Nucleus accumbens (tissue), 56 donors: ENCODE data around the gene CTDNEP1.
A peak's percentile ranks its signal among the peaks of the same experiment; 100 is the strongest.

Experiments used
- DNase-seq, 56 donors: peaks; one replicate each; lab custom pipeline; 2025; lab: John Stamatoyannopoulos, UW

The CTDNEP1 gene

DNA sequence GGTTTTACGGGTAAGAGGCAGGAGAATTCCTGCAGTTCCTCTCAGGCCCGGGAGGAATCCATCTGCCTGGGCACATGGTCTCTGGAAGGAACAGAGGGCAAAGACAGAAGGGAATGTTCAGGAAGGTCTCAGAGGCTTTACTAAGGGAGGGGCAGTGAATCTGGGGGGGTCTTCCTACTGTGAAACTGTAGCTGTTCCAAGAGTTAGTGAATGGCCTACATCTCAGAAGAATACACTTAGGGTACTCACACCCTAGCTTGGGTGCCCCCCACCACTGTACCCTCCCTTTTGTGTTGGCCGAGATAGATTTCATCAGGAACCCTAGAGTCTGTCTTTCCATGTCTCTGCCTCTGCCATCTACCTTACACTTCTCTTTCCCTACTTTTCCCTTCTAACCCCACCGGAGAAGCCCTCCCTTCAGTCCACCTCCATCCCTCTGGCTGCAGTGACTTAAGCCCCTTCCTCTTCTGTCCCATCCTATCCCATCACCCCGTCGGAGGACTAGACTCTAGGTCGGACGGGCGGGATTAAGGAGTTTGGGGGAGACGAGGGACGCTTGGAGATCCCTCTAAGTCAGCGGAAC, 32.2 kb downstream of the CTDNEP1 start:
- DNase-seq, result no peak

DNA sequence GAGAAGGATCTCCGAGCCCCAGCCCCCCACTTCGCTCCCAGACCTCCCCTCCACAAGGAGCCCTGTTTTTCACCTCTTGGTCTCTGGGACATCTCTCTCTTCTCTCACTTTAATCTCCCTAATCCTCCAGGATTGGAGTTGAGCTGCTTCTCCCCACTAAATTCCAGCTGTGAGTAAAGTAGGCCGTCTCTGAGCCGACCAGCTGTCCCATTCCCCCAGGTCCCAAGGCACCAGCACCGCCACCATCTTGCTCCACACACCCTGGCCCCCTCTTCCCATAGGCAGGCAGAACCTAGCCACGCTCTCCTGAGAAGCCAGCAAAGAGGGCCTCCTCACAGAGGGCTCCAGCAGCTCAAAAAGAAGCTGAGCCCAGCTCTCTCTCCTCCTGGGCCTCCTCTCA, 32.8 kb downstream of the CTDNEP1 start:
- DNase-seq, result no peak

DNA sequence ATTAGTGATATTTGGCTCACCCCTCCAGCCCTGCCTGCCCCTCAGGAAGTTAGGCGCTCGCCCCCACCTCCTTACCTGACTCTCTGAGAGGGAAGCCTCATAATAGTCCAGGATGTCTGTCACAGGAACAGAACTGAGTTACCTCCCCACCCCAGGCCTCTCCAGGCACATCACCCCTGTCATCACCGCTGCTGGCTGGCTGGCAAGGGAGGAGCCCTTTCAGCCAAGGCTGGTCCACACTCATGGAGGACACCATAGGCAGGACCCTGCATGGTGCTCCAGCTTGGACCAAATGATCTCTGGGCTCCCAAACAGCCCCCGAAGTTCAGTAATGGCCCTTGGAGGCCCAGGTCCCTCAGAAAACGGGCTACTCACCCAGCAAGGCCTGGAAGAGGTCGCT, 33.4 kb downstream of the CTDNEP1 start:
- no peak for DNase-seq

DNA sequence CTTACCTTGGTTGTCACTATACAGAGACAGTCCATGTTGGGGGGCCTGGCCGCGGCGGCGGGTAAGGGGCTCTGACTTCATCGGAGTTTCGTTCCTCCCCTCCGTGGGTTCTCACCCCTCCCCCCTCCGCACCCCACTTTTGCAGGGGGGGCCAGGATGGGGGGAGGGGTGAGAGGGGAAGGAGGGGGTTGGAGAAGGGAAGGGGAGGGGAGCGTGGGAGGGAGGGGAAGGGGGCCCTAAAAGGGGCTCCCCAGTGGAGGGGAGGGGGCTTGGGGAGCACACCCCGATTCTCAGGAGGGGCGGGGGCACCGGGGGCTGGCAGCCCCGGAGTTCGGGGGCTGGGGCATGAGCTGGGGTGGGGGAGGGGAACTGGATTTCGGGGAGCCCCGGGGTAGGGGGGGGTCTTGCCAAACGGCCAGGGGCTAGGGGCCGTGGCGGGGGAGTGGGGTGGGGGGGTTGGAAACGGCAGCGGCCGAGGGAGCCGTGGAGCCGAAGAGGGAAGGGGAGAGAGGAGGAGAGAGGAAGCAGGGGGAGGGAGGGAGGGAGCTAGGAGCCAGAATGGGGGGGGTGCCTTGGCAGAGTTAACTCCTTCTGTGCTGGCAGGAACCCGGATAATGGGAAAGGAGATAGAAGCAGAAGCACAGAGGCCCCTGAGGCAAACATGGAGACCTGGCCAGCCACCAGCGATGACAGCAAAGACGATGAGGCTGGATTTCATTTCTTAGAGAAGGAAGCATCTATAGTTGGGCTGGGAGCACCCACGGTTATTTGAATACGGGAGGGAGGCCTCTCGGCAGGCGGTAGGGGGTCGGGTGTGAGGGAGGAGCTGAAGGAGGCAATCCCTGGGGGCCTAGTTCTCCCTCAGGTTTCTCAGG, 34.2 kb downstream of the CTDNEP1 start:
- peak in 34 of 56 donors; percentile 20 to 78 (median 44) for DNase-seq

DNA sequence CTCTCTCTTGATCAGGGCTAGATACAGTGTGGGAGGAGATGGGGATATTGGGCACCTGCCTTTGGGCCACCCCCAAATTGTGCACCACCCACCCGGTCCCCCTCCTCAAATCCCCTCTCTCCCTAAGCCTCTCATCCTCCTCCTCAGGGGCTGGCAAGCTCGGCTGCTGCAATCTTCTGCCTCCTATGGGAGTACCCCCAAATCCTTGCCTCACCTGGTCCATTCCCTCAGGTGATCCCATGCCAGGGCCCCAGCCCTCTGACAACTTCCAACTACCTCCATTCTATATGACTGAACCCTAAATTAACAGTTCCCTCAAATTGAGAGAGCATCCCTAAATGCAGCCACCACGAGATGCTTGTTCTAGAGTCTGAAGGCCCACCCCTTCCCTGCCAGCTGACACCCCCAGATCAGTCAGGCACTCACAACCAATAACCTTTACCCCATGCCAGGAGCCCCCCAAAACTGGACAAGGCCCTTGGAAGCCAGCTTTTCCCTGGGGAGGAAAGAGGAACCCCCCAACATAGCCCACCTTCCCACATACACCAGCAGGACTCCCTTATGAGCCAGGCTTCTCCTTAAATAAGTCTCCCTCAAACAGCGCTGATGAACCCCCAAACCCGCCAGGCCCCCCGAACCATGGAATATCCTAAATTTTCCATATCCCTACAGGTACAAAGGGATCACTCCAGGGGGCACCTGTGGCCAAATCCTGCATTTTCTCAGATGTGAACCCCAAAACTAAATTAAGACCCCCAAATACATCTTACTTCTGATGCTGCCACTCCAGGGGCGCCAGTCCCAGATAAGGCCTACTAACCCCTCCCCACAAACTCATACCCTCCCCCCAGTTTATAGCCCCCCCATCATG, 35.1 kb downstream of the CTDNEP1 start:
- DNase-seq, result peak in 3 of 56 donors; percentile 14 to 38 (median 14)

DNA sequence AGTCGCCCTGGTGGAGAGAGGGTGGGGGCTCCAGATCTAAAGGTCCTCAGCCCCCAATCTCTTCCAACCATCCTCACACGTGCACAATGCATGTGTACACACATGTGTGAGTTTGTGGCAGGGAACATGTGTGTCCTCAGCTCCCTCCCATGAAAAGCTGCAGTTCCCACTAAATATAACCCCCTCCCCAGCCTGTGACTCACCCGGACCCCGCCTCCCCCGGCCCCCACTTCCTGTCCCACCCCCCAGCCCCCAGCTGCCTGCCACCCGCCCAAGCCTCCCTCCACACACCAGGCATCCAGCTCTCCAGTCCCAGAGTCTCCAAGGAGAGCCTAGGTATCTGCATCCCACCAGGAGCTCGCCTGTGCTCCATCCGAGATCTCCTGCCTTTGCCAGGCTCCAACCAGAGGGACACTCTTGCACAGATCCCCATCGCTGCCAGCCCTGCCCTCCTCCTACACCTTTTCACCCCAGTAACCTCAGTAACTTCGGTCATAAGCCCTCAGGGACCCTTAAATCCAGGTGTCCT, 35.8 kb downstream of the CTDNEP1 start:
- peak in 5 of 56 donors; percentile 14 to 43 (median 30) for DNase-seq

DNA sequence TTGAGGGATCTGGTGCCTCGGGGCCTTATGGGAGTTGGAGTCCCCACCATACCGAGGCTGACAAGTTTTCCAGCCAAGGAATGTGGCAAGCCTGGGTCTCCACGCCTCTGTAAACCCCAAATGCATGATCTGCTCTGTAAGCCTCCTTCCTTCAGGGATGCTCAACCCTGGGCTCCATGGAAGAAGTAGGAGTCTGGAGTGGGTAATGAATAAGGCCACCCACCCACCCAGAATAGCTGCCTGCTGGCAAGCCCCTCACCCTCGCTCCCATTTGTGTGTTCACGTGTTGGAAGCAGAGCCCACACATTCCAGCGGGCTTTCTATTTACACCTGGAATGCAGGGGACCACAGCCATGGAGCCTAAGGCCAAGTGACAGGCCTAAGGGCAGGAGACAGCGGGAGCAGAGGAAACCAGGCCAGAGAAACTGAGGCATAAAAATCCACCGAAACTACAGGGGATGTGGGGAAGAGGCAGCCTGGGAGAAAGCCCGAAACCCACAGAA, 36.3 kb downstream of the CTDNEP1 start:
- DNase-seq, result peak in 1 of 56 donors; percentile 54

DNA sequence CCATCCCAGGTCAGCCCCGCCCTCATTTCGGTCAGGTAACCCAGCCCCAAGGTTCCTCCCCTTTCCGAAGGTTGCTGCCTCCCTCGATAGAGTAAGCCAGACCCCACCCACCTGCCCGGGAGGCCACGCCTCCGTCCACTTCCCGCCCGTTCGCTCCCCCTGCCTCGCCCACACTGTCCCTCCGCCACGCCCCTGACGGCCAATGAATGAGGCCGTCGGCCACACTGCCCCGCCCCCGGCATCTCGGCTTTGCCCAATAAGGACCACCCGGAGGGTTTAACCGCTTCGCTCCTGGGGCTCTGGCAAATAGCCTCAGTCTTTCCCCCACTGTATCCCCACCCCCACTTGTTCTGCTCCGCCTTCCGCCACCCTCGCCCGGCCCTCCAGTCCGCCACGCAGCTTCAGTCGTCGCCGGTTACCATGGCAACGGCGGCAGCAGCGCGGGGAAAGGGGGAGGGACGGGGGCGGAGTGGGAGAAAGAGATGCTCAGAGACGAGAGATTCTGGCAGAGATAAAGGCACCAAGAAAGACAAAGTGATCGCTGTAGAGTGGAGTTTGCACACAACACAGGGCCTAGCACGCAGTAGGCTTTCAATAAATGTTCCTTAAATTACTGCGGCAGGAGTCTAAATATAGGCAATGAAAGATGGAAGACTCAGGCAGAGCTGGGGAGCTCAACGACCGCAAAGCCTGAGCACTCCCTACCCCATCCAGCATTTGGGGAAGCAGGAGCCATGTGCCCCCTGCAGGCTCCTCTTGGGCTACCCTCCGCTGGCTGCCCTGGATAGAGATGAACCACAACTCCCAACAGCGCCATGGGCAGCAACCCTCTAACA, 37.0 kb downstream of the CTDNEP1 start:
- DNase-seq, result peak; percentile 56 to 98 (median 93)

DNA sequence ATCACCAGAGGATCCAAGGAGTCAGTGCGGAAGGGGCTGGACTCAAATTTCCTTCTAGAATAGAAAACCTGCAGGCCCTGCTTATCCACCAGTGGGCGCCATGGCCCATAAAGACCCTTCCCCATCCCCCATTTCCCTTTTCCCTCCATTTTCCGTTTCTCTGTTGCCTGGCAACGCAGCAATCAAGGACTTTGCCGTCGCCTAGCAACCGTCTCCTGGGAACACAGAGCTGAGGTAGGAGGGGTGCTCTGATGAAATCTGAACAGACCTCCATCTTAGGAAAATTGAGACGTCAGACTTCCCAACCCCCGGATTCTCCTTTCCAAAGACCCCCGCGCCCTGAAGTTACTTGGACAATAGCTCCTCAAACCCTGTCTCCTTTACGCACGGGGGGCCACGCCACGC, 37.6 kb downstream of the CTDNEP1 start:
- peak in 45 of 56 donors; percentile 50 to 92 (median 80) for DNase-seq

DNA sequence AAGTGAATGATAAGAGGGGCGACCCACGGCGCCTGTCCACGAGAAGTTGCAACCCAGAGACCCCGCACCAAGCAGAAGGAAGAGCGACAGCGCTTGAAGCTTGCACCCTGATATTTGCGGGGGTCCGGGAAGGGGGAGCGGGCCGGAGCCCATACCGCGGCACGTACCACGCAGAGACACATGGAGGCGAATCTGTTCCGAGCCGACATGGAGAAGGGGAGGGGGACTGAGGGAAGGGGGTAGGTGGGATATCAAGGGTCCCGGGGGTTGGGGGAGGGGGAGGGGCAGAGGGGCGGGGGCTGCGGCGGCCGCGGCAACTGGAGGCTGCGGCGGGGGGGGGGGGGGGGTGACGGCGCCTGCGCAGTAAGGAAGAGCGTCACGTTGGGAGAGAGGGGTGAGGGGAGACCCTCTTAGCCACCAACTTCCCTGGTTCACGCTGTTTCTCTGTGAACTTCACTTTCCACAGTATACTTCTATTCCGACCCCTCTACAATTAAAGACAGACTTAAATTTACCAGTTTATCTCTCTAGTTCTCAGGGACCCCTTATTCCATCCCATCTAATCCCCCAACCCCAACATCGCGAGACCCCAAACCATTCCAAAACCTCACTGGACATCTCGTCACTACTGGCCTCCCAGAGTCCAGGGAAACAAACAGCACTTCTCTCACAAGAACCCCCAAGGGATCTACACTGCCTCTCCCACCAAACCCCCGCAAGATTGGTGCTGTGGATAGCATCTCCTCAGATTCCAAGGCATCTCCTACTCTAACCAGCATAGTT, 39.9 kb downstream of the CTDNEP1 start:
- no peak for DNase-seq

DNA sequence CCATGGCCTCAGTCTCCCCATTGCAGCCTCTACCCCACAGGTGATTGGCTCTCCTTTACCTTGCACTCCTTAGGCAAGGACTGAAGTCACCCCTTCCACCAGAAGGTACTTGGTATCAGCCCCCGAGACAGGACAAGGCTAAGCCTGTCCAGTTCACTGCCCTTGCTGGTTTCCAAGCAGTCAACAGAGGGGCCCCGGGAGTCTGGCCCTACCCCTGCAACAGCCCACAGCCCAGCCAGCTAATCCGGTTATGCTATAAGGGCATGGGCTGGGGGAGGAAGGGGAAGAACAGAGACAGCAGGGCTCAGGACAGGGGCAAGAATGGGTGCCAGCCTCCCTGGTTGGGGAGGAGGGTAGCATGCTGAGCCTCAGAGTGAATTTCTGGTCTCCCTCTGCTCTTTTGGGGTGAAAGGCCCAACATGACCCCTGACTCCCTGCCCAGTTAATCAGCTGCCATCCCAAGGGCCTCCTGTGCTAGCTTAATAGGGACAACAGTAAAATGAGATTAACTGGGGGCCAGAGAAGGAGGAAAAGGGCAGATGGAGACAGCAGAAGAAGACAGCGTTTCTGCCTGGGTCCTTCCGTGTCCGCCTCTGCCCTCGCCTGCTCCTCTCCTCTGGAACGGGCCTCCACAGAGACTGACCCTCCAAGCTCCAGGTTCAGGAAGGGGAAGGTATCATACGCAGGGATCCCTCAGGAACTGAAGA, 42.6 kb downstream of the CTDNEP1 start:
- no peak for DNase-seq

DNA sequence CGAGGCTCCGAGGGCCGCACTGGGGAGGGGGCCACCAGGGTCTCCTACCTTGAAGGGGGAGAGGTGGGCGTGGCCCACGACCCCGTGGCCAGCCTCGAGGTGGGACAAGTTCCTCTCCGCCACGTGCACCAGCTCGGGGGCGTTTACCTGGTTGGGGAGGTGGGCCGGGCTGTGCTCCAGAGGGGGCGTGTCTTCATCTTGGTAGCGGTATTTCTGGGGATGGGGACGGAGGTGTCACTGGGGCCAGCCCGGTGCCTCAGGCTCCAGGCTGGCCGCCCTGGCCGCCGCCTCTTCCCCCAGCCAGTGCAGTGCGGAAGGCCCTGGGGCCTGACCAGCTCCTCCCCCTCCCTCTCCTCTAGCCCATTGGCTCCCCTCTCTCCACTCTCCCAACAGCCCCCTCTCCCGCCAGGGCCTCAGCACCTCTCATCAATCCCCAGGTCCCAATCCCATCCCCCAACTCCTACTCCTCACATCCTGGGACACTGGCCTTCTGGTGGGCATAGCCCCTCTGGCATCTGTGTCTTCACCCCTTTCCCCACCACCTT, 43.4 kb downstream of the CTDNEP1 start:
- no peak for DNase-seq

DNA sequence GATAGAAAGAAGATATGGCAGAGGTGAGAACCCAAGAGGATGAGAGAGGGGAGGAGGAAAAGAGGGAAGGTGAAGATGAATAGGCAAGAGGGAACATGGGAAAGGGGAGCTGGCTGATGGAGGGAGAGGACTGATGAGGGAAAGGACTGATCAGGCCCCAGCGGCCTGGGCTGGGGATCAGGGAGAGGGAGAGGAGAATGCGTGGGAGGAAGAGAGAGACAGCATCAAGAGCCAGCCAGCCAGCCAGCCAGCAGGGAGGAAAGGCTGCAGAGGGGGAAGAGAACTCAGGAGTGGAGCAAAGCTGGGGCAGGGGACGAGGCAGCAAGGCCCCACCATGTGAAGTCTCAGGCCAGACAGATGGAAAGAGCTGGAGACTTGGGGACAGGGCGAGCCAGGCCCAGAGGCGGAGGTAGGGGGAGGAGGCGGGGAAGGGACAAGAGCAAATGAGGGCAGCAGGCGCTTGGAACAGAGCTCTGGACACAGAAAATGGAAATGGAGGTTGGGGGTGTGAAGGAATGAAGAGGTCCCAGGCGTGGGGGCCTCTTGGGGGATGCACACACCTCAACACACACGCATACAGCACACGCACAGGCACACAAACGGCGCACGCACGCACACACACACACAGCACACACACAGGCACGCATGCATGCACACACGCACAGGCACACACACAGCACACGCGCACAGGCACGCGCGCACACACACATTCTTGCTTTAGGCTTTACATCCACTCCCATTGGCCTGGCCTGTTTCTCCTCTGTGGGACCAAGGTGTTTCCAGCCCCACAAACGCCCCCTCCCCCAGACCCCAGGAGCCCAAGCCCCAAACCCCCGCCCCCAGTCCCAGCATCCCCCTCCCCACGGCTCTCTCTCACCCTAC, 44.2 kb downstream of the CTDNEP1 start:
- DNase-seq, result no peak

DNA sequence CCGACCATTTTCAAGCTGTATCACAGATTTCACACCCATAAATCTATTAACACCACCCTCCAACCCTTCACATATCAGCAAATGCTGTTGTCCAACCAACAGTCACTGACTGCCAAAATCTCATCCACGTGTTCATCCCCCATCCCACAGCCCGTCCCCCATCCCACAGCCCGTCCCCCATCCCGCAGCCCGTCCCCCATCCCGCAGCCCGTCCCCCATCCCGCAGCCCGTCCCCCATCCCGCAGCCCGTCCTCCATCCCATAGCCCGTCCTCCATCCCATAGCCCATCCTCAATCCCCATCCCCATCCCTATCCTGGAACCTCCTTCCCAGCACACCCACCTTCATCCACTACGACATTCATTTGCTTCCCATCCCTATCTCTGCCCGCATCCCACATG, 46.0 kb downstream of the CTDNEP1 start:
- no peak for DNase-seq

DNA sequence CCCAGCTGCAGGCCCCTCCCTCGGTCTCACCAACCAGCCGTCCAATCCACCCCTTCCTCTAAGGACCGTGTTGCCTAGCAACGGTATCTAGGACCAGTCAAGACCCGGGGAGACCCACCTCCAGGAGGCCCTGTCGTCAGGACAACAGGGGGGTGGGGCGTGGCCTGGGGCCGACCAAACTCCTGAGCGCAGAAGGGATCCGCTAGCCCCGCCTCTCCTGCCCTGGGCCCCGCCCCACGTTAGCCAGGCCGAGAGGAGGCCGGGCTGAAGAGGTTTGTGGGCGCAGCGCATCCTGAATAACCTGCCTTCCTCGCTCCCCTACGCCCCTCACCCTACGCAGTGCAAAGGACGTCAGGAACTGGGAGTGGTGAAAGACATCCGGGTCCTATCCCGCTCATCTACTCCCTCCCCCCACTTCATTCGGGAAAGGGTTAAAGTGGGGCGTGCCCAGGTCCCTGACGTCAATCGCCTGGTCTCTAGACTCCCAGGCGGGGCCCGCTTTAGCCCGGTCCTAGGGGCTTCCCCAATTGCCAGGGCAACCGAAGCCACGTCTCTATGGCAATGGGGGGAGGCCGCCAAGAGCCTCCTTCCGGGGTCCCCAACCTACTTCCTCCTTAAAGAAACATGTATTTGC, 46.6 kb downstream of the CTDNEP1 start:
- DNase-seq, result peak in 53 of 56 donors; percentile 36 to 91 (median 78)

DNA sequence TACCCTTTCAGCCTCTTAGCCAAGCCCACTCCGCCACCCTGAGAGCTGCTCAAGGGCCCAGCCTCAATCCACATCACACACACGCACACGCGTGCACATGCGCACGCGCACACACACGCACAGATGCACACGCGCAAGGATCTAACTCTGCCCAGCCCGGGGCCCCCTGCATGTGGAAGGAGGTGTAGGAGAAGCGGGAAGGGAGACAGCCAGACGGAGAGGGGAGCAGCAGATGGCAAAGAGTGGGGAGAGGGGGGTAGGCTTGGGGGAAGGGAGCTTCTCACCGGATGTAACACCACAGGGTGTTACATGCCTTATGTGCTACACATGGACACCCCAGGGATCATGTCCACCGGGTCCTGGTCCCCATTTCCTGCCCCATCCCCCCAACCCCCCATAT, 47.2 kb downstream of the CTDNEP1 start:
- peak in 1 of 56 donors; percentile 20 for DNase-seq
